Suppressor macrophage treated with lipopolysaccharide for 4 hours (primary cell): ENCODE results near the gene LRRTM2.
"Not testable (repeated sequence)": the region's sequence is repeated elsewhere in the genome, so short reads cannot be mapped to it uniquely, and the experiment has no call there.

ENCODE experiments used
- DNase-seq: peaks from one replicate; pipeline ENCODE4 v3.0.0-alpha.2; 2020

Gene LRRTM2

DNA sequence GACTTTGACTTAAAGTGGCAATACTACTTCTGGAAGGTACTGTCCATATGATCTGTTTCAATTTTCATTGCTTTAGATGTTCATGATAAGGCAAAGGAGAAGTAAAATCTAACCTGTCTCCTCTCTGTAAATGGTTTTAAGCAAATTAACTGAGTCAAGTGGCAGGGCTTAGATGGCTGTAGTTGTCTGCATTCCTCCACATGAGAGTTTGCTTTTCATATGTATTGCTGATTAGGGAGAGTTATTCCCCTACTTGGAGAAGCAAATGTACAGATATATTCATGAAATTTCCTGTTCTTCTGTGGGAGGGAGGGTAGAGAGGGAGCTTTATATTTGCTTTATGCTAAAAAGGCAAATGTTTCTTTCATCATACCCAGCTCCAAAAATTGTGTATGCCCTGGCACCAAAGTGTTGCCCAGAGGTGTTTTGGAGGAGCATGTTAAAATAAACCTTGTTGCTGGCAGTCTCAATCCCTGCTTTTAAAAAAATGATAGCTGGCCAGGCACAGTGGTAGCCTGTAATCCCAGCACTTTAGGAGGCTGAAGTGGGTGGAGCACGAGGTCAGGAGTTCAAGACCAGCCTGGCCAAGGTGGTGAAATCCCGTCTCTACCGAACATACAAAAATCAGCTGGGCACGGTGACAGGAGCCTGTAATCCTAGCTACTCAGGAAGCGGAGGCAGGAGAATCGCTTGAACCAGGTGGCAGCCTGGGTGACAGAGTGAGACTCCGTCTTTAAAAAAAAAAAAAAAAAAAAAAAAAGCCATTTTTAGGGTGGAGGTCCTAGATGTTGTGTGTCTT, 3.5 kb upstream of the LRRTM2 start:
- DNase-seq: no peak

- no peak for DNase-seq
Measured at GRCh38 chr5:138876811-138877210, 1.7 kb upstream of the LRRTM2 start.

GRCh38 chr5:138875946-138876345, 811 bp upstream of the LRRTM2 start:
- DNase-seq: no peak

GRCh38 chr5:138875552-138875875, 379 bp upstream of the LRRTM2 start:
- no peak for DNase-seq

GRCh38 chr5:138874241-138874640, 894 bp downstream of the LRRTM2 start:
- no peak for DNase-seq

GRCh38 chr5:138873466-138874221, 1.5 kb downstream of the LRRTM2 start:
- DNase-seq: no peak

- DNase-seq: no peak
Measured at GRCh38 chr5:138872841-138873465, 2.2 kb downstream of the LRRTM2 start.

GRCh38 chr5:138870611-138871010, 4.5 kb downstream of the LRRTM2 start:
- no peak for DNase-seq

- no peak for DNase-seq
Measured at GRCh38 chr5:138869763-138870500, 5.2 kb downstream of the LRRTM2 start.

DNA sequence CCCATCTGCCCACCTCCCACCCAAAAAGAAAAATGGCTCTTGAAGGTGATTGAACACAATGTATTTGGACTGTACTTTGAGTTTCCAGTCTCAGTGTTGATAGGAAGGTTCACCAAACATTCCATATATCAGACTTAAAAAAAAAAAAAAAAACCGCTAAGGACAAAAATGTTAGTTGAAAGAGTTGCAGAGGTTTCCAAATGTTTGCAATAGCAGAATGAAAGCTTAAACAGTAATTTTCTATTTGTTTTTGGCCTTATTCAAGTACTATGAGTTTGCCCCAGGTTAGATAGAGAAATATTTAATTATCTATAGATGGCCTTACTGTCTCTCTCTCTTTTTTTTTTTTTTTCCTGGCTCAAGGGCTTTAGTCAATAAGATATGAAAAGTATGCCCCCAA, 6.1 kb downstream of the LRRTM2 start:
- no peak for DNase-seq

DNA sequence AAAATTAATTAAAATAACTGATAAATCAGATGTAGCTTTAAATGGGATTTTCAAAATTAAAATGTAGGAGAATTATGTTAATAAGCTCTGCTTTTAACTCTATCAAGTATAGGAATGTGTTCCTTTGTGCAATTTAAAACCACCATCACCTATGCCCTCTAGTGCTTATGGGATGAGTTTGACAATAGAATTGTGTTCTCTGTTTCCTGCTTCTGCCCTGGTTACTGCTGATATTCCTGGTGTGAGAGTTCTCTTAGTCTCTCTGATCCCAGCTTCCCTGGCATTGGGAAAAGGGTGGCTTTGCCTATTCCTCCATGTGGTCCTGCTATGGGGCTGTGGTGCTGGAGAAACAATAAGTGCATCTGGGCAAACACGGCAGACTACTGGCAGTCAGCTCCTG, 8.1 kb downstream of the LRRTM2 start:
- DNase-seq: no peak

DNA sequence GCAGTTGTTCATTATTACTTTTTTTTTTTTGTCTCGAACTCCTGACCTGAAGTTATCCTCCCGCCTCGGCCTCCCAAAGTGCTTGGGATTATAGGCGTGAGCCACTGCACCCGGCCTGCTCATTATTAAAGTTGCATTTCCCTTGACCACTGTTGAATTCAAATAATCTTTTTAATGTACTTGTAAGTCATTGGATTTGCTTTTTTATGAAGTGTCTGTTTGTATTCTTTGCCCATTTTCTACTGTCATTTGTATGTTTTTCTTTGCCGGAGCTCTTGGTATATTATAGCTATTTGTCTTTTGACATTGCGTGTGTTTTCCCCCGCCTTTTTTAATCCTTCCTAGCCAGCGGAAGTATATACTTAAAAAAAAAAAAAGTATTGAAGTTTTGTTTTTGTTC, 22.0 kb downstream of the LRRTM2 start:
- no peak for DNase-seq

GRCh38 chr5:138850865-138851435, 24.2 kb downstream of the LRRTM2 start:
- DNase-seq: no peak

DNA sequence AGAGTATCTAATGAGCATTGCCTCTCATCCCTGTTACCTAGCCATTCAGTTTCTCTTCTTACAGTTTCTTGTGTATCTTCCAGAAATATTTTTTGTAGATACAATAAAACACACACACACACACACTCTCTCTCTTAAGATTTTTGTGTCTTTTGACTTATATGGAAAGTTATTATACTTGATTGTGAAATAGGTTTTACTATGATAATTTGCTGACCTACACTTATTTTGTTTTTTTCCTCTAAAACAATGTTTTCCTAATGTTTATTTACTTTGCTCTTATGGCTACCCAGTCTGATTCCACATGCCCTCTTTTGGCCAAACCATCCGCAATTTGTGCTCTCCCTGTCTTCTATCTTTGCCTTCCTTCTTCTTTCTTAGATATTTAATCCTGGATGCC, 25.3 kb downstream of the LRRTM2 start:
- no peak for DNase-seq

DNA sequence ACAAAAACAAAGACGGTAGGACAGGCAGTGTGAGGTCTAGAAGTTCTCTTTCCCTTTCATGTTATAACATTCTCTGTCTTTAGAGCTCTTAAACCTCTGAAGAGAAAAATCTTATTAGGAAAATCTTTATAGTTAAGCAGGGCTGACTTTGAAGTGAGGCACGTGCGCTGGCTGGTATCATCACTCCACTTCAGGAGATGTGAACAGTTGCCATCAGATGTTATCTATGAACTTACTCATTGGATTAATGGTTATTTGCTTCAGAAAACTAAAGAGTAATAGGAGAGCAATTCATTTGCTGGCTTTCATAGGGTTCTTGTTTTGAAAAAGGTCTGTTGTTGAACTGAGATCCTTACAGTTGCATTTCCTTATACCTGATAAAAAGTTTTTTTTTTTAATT, 25.7 kb downstream of the LRRTM2 start:
- DNase-seq: no peak

DNA sequence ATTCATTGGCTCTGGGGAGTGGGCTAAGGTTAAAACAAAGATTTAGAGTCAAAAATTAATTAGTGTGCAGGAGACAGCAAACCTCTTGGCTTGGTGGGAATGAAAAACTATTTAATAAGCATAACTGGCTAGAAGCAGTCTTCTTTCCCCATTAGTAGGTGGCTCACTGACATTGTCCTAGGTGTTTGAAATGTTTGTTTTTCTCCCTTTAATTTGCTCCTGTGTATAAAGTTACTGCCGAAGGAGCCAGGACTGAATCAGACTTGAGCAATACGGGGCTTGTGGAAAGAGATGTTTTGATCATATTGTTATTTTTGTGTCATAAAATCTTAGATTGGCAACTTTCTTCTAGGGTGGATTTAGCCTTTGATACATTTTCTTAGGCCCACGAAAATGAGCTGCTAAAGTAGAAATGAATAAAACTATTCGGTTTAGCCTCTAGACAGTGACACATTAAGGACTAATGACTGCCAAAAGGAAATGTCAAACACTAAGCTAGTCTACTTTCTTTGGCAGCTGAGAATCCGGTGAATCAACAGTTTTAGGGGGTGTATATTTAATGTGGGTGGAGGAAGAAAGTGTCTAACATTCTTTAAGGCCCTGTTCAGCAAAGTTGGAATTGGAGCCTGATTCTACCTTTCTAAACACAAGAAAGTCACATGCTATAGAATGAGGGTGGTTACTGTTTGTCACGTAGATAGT, 30.2 kb downstream of the LRRTM2 start:
- DNase-seq: no peak

DNA sequence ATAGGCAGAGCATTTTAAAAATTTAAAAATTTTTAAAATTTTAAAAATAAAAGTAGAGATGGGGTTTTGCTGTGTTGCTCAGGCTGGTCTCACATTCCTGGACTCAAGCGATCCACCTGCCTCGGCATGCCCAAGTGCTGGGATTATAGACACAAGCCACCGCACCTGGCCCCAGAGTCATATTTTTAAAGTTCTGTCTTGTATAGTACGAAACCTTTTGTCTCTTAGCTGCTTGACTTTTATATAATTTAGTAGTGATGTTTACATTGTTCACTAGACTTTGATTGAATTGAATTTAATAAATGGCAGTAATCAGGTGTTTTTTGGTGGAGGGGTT, 31.0 kb downstream of the LRRTM2 start:
- no peak for DNase-seq

DNA sequence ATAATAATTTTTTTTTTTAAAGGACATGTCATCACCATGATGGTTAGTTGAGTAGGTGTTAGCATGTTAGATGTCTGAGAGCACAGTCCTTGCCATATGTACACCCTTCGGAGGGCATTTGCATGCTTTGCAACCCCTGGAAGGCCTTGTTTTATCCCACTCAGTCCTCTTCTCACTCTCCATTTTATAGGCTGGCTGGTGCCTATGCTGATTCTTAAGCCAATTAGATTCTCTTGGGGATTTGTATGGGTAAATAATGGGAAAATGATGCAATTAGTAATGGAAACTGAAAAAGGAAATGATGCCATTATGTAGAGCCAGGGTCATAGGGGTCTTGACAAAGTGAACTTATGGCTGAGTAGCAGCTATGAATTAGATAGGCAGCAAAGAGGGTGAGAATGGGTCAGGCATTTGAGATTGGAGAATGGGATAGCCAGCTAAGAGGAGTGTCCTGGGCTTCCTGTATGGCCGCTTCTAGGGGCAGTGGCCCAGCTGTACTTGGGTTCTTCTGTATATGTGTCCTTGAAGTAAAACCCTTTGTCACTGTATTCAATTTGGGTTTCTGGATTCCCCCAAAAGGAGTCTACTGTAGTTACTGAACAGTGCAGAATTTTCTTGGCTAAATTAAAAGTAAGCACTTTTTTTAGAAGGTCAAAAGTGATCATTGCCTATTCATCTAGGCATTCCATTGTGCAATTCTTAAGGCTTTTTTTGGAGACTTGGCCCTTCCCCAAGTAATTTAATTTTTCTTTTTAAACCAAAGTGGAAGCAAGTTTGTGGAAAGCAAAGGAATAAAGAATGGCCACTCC, 31.6 kb downstream of the LRRTM2 start:
- DNase-seq: peak; percentile 18

DNA sequence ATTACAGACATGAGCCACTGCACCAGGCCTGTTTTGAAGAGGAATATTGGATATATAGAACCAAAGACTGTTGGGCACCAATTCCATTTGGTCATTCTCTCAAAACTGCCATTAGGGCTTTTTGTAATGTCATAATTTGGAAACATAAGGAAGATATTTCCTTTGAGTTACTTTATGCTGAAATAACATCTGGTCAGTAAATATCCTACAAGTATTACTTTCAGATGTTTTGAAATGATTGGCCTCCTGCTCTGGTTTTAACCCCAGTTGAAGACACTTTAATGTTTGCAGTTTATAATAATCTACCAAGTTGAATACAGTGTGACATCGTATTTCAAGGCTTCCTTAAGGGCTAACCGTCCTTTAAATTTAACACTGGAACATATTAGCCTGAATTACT, 33.6 kb downstream of the LRRTM2 start:
- DNase-seq: no peak

DNA sequence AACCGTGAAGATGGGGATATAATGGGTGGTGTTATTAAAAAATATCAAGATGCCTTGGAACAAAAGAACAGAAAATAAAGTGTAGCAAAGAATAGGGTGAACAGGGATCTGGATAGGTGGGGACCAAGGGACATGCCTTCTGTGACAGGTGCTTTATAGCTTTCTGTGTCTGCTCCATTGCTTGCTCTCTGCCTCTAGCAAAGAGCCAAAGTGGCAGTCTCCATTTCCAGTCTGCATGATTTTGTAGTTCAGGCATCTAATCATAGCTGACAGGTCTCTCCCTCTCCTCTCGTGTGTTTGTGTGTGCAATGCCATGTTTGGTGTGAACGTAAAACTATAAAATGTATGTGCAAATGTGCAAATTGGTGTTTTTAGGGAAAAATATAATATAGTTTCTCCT, 35.0 kb downstream of the LRRTM2 start:
- DNase-seq: no peak

- no peak for DNase-seq
Measured at GRCh38 chr5:138837160-138837559, 38.0 kb downstream of the LRRTM2 start.

DNA sequence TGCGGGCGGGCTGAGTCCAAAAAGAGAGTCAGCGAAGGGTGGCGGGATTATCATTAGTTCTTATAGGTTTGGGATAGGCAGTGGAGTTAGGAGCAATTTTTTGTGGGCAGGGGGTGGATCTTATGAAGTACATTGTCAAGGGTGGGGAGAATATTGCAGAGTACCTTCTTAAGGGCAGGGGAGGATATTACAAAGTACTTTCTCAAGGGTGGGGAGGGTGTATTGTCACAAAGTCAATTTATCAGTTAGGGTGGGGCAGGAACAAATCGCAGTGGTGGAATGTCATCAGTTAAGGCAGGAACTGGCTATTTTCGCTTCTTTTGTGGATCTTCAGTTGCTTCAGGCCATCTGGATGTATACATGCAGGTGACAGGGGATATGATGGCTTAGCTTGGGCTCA, 40.3 kb downstream of the LRRTM2 start:
- not testable (repeated sequence) for DNase-seq
